A549 treated with RU486 at 1 μM for 4 hours (cell line): Measurements from ENCODE around the gene SPACA1. TPM values are rescaled to one million over a fixed set of nuclear protein-coding genes. Genes with fewer than 3 reads are reported as not detected.

Source experiments
- total RNA-seq: library from RNA; stranded (reverse); fragments of 200-300 nt; extraction: Qiagen RNA extraction; gene quantifications from 5 replicates; pipeline ENCODE4 v1.2.3, GENCODE V29; 2022; ENCODE audit warnings: low read depth

Gene SPACA1
- not detected in 5 replicates for total RNA-seq

GRCh38 chr6:88047510-88048150, at the start of gene SPACA1:
Gene SPACA1 (plus strand): TSS chr6:88047841. CDS start chr6:88047906, 65 bp downstream.

Other genes starting within 250 kb of the SPACA1 start
- 0.30 to 0.66 TPM (median 0.55 TPM) in 5 replicates for gene CNR1, start 118.5 kb downstream of the SPACA1 start, total RNA-seq